ENCODE measurements around the gene FXYD7. TPM values are rescaled to one million over a fixed set of nuclear protein-coding genes. Genes with fewer than 3 reads are reported as not detected.

FXYD7 gene
- total and polyA plus RNA-seq, 4 experiments from 2014 or later, result 5.5 to 11.1 (median 9.9) TPM

- H3K4me1 Mint-ChIP-seq, result peaks cover 4 to 7% (median 5%) of the 10 kb centered on the region in 4 donors
- H3K27ac ChIP-seq (ENCODE audit: low read depth, low read length), result no peak overlapping the region
- H3K9me3 Mint-ChIP-seq, result no peaks in the 10 kb centered on the region
- H3K9me3 ChIP-seq (ENCODE audit: control insufficient read depth in 1 of 2, low read length in 2 of 2), result no peaks in the 10 kb centered on the region
- H3K4me1 ChIP-seq (ENCODE audit: insufficient read depth, low read length), result peaks cover 9% of the 10 kb centered on the region
- intact Hi-C loops (cut with micrococcal nuclease), result no loop called here
- no peak overlapping the region for H3K4me3 ChIP-seq (ENCODE audit: low read length in 2 of 2)
- H3K4me3 Mint-ChIP-seq, result no peak overlapping the region
- H3K27ac Mint-ChIP-seq, result peak overlapping the region in 1 of 7 donors; percentile 52
- no peaks in the 10 kb centered on the region for H3K36me3 ChIP-seq (ENCODE audit: insufficient read depth, low read length)
- ChIA-PET POLR2A (ENCODE audit: partially characterized antibody) (no interaction called here), CTCF (ENCODE audit: partially characterized antibody) (interaction anchor here (1.7 to 4.8 kb wide), 2 partner anchors 18 to 23 kb away, joined by 3 to 20 read pairs; partner anchors contain the start of gene LGI4)
- H3K27me3 Mint-ChIP-seq, result peaks cover 2 to 7% of the 10 kb centered on the region in 2 donors
- H3K27me3 ChIP-seq (ENCODE audit: insufficient read depth, low read length), result no peaks in the 10 kb centered on the region
- no peaks in the 10 kb centered on the region for H3K36me3 Mint-ChIP-seq
- no peak for DNase-seq
These were observed 24.6 kb upstream of the FXYD7 start for GRCh38 chr19:35118268-35119020.

- no peak for DNase-seq
- H3K27ac ChIP-seq (ENCODE audit: low read depth, low read length), result no peak overlapping the region
- ChIA-PET POLR2A (ENCODE audit: partially characterized antibody) (no interaction called here), CTCF (ENCODE audit: partially characterized antibody) (interaction anchor here (1.7 kb wide), 1 partner anchor 23 kb away, joined by 3 read pairs; no protein-coding TSS in a partner anchor)
- no peaks in the 10 kb centered on the region for H3K9me3 ChIP-seq (ENCODE audit: control insufficient read depth in 1 of 2, low read length in 2 of 2)
- intact Hi-C loops (cut with micrococcal nuclease), result no loop called here
- Mint-ChIP-seq H3K27ac (no peak overlapping the region), H3K36me3 (no peaks in the 10 kb centered on the region), H3K4me1 (peaks cover 6 to 13% (median 9%) of the 10 kb centered on the region in 4 donors), H3K27me3 (peaks cover 2 to 7% of the 10 kb centered on the region in 2 donors), H3K9me3 (no peaks in the 10 kb centered on the region), H3K4me3 (no peak overlapping the region)
- H3K4me3 ChIP-seq (ENCODE audit: low read length in 2 of 2), result no peak overlapping the region
- H3K27me3 ChIP-seq (ENCODE audit: insufficient read depth, low read length), result no peaks in the 10 kb centered on the region
- H3K4me1 ChIP-seq (ENCODE audit: insufficient read depth, low read length), result peaks cover 13% of the 10 kb centered on the region
- no peaks in the 10 kb centered on the region for H3K36me3 ChIP-seq (ENCODE audit: insufficient read depth, low read length)
These were observed 24.0 kb upstream of the FXYD7 start for GRCh38 chr19:35119091-35119490.

- H3K36me3 ChIP-seq (ENCODE audit: insufficient read depth, low read length), result no peaks in the 10 kb centered on the region
- no peaks in the 10 kb centered on the region for H3K9me3 ChIP-seq (ENCODE audit: control insufficient read depth in 1 of 2, low read length in 2 of 2)
- H3K4me1 Mint-ChIP-seq, result peaks cover 8 to 15% (median 11%) of the 10 kb centered on the region in 4 donors
- H3K4me3 ChIP-seq (ENCODE audit: low read length in 2 of 2), result no peak overlapping the region
- ChIA-PET CTCF (ENCODE audit: partially characterized antibody) (interaction anchor here (1.7 kb wide), 1 partner anchor 22 kb away, joined by 3 read pairs; no protein-coding TSS in a partner anchor), POLR2A (ENCODE audit: partially characterized antibody) (interaction anchor here (0.6 kb wide), 1 partner anchor 818 kb away, joined by 5 read pairs; no protein-coding TSS in a partner anchor)
- H3K27ac Mint-ChIP-seq, result peak overlapping the region in 1 of 7 donors; percentile 79
- H3K27me3 ChIP-seq (ENCODE audit: insufficient read depth, low read length), result no peaks in the 10 kb centered on the region
- peaks cover 13% of the 10 kb centered on the region for H3K4me1 ChIP-seq (ENCODE audit: insufficient read depth, low read length)
- H3K4me3 Mint-ChIP-seq, result no peak overlapping the region
- H3K9me3 Mint-ChIP-seq, result no peaks in the 10 kb centered on the region
- H3K36me3 Mint-ChIP-seq, result no peaks in the 10 kb centered on the region
- peaks cover 2 to 4% of the 10 kb centered on the region in 2 donors for H3K27me3 Mint-ChIP-seq
- H3K27ac ChIP-seq (ENCODE audit: low read depth, low read length), result no peak overlapping the region
- intact Hi-C loops (cut with micrococcal nuclease), result no loop called here
- no peak for DNase-seq
These were observed 23.4 kb upstream of the FXYD7 start for GRCh38 chr19:35119578-35120155.

DNA sequence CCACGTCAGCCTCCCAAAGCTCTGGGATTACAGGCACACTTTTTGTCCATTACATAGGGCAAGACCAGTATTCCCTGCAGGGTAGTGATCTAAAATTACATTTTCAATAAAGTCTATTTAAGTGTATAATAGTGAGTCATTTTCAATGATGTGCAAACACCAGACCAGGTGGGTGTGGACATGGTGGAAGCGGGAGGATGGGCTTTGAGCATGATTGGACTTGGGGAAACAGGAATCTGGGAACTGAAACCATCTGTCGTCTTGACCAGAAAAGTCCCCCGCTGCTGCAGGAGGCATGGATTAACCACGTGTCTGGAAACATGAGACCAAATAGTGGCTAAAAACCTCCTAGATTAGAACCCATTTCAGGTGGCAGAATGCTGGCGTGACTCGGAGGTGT is 22.6 kb upstream of the FXYD7 start:
- Histone ChIP-seq H3K9me3 (ENCODE audit: control insufficient read depth in 1 of 2, low read length in 2 of 2) (no peaks in the 10 kb centered on the region), H3K36me3 (ENCODE audit: insufficient read depth, low read length) (no peaks in the 10 kb centered on the region), H3K4me1 (ENCODE audit: insufficient read depth, low read length) (peaks cover 13% of the 10 kb centered on the region), H3K27me3 (ENCODE audit: insufficient read depth, low read length) (no peaks in the 10 kb centered on the region), H3K4me3 (ENCODE audit: low read length in 2 of 2) (no peak overlapping the region), H3K27ac (ENCODE audit: low read depth, low read length) (no peak overlapping the region)
- Mint-ChIP-seq H3K36me3 (no peaks in the 10 kb centered on the region), H3K9me3 (no peaks in the 10 kb centered on the region), H3K27me3 (peaks cover 2% of the 10 kb centered on the region in 2 donors), H3K4me1 (peaks cover 9 to 16% (median 12%) of the 10 kb centered on the region in 4 donors), H3K4me3 (no peak overlapping the region), H3K27ac (no peak overlapping the region)
- CTCF ChIA-PET (ENCODE audit: partially characterized antibody), result interaction anchor here (1.7 kb wide), 1 partner anchor 21 kb away, joined by 3 read pairs; no protein-coding TSS in a partner anchor
- no peak for DNase-seq
- intact Hi-C loops (cut with micrococcal nuclease), result no loop called here
- POLR2A ChIA-PET (ENCODE audit: partially characterized antibody), result no interaction called here

- H3K36me3 Mint-ChIP-seq, result no peaks in the 10 kb centered on the region
- Histone ChIP-seq H3K27me3 (ENCODE audit: insufficient read depth, low read length) (no peaks in the 10 kb centered on the region), H3K4me3 (ENCODE audit: low read length in 2 of 2) (no peak overlapping the region), H3K36me3 (ENCODE audit: insufficient read depth, low read length) (no peaks in the 10 kb centered on the region), H3K9me3 (ENCODE audit: control insufficient read depth in 1 of 2, low read length in 2 of 2) (no peaks in the 10 kb centered on the region), H3K27ac (ENCODE audit: low read depth, low read length) (no peak overlapping the region), H3K4me1 (ENCODE audit: insufficient read depth, low read length) (peaks cover 13% of the 10 kb centered on the region)
- ChIA-PET CTCF (ENCODE audit: partially characterized antibody) (interaction anchor here (1.3 kb wide), 1 partner anchor 54 kb away, joined by 5 read pairs; no protein-coding TSS in a partner anchor), POLR2A (ENCODE audit: partially characterized antibody) (no interaction called here)
- H3K4me3 Mint-ChIP-seq, result no peak overlapping the region
- no peak for DNase-seq
- no peaks in the 10 kb centered on the region for H3K9me3 Mint-ChIP-seq
- intact Hi-C loops (cut with micrococcal nuclease), result no loop called here
- peaks cover 0 to 2% of the 10 kb centered on the region in 2 donors for H3K27me3 Mint-ChIP-seq
- H3K27ac Mint-ChIP-seq, result no peak overlapping the region
- H3K4me1 Mint-ChIP-seq, result peaks cover 9 to 16% (median 12%) of the 10 kb centered on the region in 4 donors
These were observed 22.2 kb upstream of the FXYD7 start for GRCh38 chr19:35120898-35121297.

DNA sequence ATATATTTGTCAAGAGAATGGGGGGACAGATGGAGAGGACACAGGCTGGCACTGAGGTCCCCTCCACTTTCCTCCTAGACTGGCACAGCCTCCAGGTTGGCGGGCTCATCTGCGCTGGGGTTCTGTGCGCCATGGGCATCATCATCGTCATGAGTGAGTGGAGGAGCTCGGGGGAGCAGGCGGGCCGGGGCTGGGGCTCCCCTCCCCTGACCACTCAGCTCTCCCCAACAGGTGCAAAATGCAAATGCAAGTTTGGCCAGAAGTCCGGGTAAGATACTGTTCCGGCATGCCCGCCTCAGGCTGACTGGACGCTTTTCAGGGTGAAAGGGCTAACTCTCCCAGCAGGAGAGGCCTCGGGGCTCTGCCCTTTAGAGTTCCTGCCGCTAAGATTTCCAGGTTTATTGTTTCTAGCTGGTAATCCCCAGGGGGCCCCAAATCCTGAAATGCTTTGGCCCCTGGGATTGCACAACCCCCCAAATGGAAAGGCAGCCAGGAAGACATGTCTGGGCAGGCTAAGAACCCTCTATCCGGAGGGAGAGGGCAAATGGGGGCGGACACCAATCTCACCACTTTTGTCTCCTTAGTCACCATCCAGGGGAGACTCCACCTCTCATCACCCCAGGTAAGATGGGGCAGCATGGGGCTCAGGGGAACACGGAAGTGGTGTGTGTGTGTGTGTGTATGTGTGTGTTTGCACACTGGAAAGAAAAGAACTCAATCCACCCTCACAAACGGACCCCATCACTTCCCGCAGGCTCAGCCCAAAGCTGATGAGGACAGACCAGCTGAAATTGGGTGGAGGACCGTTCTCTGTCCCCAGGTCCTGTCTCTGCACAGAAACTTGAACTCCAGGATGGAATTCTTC is 20.1 kb upstream of the FXYD7 start:
- Histone ChIP-seq H3K4me1 (ENCODE audit: insufficient read depth, low read length) (peaks cover 13% of the 10 kb centered on the region), H3K36me3 (ENCODE audit: insufficient read depth, low read length) (no peaks in the 10 kb centered on the region), H3K9me3 (ENCODE audit: control insufficient read depth in 1 of 2, low read length in 2 of 2) (no peaks in the 10 kb centered on the region), H3K27ac (ENCODE audit: low read depth, low read length) (no peak overlapping the region), H3K4me3 (ENCODE audit: low read length in 2 of 2) (no peak overlapping the region), H3K27me3 (ENCODE audit: insufficient read depth, low read length) (no peaks in the 10 kb centered on the region)
- Mint-ChIP-seq H3K36me3 (no peaks in the 10 kb centered on the region), H3K27ac (no peak overlapping the region), H3K4me3 (no peak overlapping the region), H3K9me3 (no peaks in the 10 kb centered on the region), H3K4me1 (peaks cover 9 to 16% (median 12%) of the 10 kb centered on the region in 4 donors), H3K27me3 (no peaks in the 10 kb centered on the region)
- DNase-seq, result no peak
- intact Hi-C loops (cut with micrococcal nuclease), result no loop called here
- ChIA-PET CTCF (ENCODE audit: partially characterized antibody) (interaction anchor here (1.0 to 2.4 kb wide), 3 partner anchors 8 to 56 kb away, joined by 3 to 11 read pairs (median 6); partner anchors contain the start of gene FXYD3), POLR2A (ENCODE audit: partially characterized antibody) (interaction anchor here (3.0 kb wide), 1 partner anchor 19 kb away, joined by 23 read pairs; the partner anchor contains the start of gene FXYD7)
